Heart right ventricle (tissue), 16 donors: ENCODE results near the gene CCNL1. TPM values are rescaled to one million over a fixed set of nuclear protein-coding genes. Genes with fewer than 3 reads are reported as not detected.
A peak's percentile ranks its signal among the peaks of the same experiment; 100 is the strongest.

Source experiments
- ATAC-seq, 8 donors: fragments of 200-7000 bp; cut with Tn5 transposase; one replicate each; pipeline ENCODE4 v1.9.1; 2020; ENCODE audit warnings: mild to moderate bottlenecking in 8 of 8, moderate library complexity in 8 of 8, moderate number of reproducible peaks in 1 of 8
- DNase-seq, 2 donors: peaks; one replicate each; pipeline ENCODE4 v3.0.0-alpha.2; 2020
- H3K27ac ChIP-seq, 10 donors: fragments of 200-600 bp; sonication (generic) in 2 of 10; one replicate each; pipeline versions ENCODE4 v1.5.0 to v1.8.0; 2020 to 2022; ENCODE audit warnings: mild to moderate bottlenecking in 3 of 10
- H3K27me3 ChIP-seq, 7 donors: fragments of 200-600 bp; one replicate each; pipeline ENCODE4 v1.8.0; 2021 to 2022; ENCODE audit warnings: mild to moderate bottlenecking in 2 of 7
- H3K36me3 ChIP-seq, 9 donors: fragments of 200-600 bp; sonication (generic) in 1 of 9; one replicate each; pipeline versions ENCODE4 v1.5.0 to v1.8.0; 2020 to 2022; ENCODE audit warnings: mild to moderate bottlenecking in 2 of 9
- H3K4me1 ChIP-seq, 9 donors: fragments of 200-600 bp; sonication (generic) in 1 of 9; one replicate each; pipeline versions ENCODE4 v1.5.0 to v1.8.0; 2020 to 2022; ENCODE audit warnings: mild to moderate bottlenecking in 4 of 9
- H3K4me3 ChIP-seq, 10 donors: fragments of 200-600 bp; sonication (generic) in 2 of 10; one replicate each; pipeline versions ENCODE4 v1.5.0 to v1.8.0; 2020 to 2022; ENCODE audit warnings: mild to moderate bottlenecking in 7 of 10, moderate library complexity in 2 of 10
- H3K9me3 ChIP-seq, 11 donors: fragments of 200-600 bp in 10 of 11; sonication (generic) in 2 of 11; one replicate each; pipeline versions ENCODE4 v1.5.0 to v1.8.0; 2013 to 2022; ENCODE audit warnings: mild to moderate bottlenecking in 2 of 11, control low read depth in 1 of 11, moderate library complexity in 1 of 11
- CTCF ChIP-seq, 9 donors: fragments of 200-600 bp; sonication (generic) in 2 of 9; IDR thresholded peaks; one replicate each; pipeline versions ENCODE4 v1.5.0 to v1.8.0; 2021 to 2022; ENCODE audit warnings: antibody characterized with exemption in 9 of 9, mild to moderate bottlenecking in 5 of 9, moderate library complexity in 1 of 9
- WGBS, 2 donors: extraction: QIAGEN DNeasy Blood & Tissue Kit; methylation state at CpG; one replicate each; pipeline ENCODE4 v1.1.7; 2013; ENCODE audit warnings: inconsistent platforms in 1 of 2; 5-methylcytosine and 5-hydroxymethylcytosine counted together
- intact Hi-C, 10 donors: fragments of 100-400 bp; cut with DNase I; formaldehyde crosslinking; loops; one replicate each; pipeline versions ENCODE4 v1.11.1 to v1.14.2; 2022
- long read RNA-seq, 3 donors: library from polyadenylated mRNA; unstranded; transcript quantifications; one replicate each; pipeline ENCODE4 v2.0.0, GENCODE V29; 2020 to 2021
- polyA plus RNA-seq, 2 donors: library from polyadenylated mRNA; stranded (reverse); fragments of 200-250 nt; gene quantifications; one replicate each; pipeline ENCODE4 v1.2.3, GENCODE V29; 2013
- total RNA-seq, 10 donors: library from RNA; stranded (reverse); fragmentation: NEBNext Ultra II Directional in 3 of 10; extraction: Animal tissue kit (Norgen Biotek cat#: 25700) in 3 of 10; gene quantifications; one replicate each; pipeline versions ENCODE4 v1.2.1 to v1.2.4, GENCODE V29; 2021 to 2023
- donor health status: Arrhythmogenic right ventricular cardiomyopathy.
- donor health status: ischemic (EF 13 %, LVEDD 7.1; RV severe dilation, severe dysfunction).
- donor health status: healthy with polysubstance abuse.
- donor health status: DM: no; HTN: yes; CAD: no.
- donor health status: DM: no; HTN: no; CAD: no.
- donor health status: ischemic (EF 25% LVEDD 6.9; RV normal size, moderate dysfunction).
- donor health status: ischemic (EF 25% LVEDD 5.7; RV mildly dilated, moderate dysfunction).
- donor health status: healthy.
- donor health status: DM: yes; HTN: yes; CAD: no.
- donor health status: Ischemic cardiomyopathy.
- donor health status: ischemic (EF 35%, LVEDD 5.7; RV mildly dilated, moderate dysfunction).
- donor health status: nonischemic (EF 11% LVEDD 7.7; RV severe dilation, severe dysfunction).
- donor health status: DM: yes; HTN: yes; CAD: no.
- donor health status: PGD.
- donor health status: ischemic (EF 29% LVEDD 5.4; RV normal size, mild dysfunction).
- donor health status: nonischemic (EF 23%, LVEDD 6.1; RV moderate dilation, normal function).

Gene CCNL1
- total RNA-seq (10 to 100 TPM; 19.1 to 52.5 (median 24.7) TPM), polyA plus RNA-seq (10 to 100 TPM; 23.7 to 77.3 TPM)
- long read RNA-seq, donor 1, transcript CCNL1-202 (11 exons, 2,388 nt), result major isoform, 5 of 18 reads
- long read RNA-seq, donor 1, partial matches to known transcripts, result 3 of 18 reads
- long read RNA-seq, donor 1, other reads (novel, unspliced or antisense), result 10 of 18 reads
- long read RNA-seq, donor 2, full-length matches to known transcripts, result 8 of 22 reads
- long read RNA-seq, donor 2, partial matches to known transcripts, result 5 of 22 reads
- long read RNA-seq, donor 2, other reads (novel, unspliced or antisense), result 9 of 22 reads
- long read RNA-seq, donor 3, full-length matches to known transcripts, result 7 of 22 reads
- long read RNA-seq, donor 3, partial matches to known transcripts, result 7 of 22 reads
- long read RNA-seq, donor 3, other reads (novel, unspliced or antisense), result 8 of 22 reads

GRCh38 chr3:157159762-157160657, at the start of gene CCNL1:
Gene CCNL1, minus strand, starts transcription at chr3:157160147. Its CDS starts 53 bp downstream, at chr3:157160094.
- WGBS, 2 donors, result 0 to 1% methylated on average over 88 of the region's 88 CpGs

DNA sequence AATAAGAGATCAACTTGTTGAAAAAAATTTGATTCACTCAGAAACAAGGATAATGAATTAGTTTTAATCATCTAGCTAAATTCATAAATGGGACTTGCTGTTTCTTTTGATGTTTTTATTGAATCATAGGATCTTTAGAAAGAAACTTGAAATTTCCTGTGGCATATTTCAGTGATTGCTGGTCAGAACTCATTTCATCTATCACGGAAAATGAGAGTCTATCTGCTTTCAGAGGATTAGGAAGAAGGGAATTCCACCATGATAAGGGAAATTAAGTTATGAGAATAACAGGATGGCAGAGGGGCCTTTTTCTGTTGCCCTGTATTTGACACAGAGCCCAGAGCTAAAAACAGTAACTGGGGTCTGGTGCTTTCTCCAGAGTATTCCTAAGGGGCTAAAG, 44.9 kb upstream of the CCNL1 start:
- no peak overlapping the region for H3K27ac ChIP-seq
- no peak for TF ChIP-seq CTCF (IDR thresholded peaks at IDR 0.05)
- ATAC-seq, result no peak
- peaks cover 0 to 4% (median 0%) of the 10 kb centered on the region in 9 donors for H3K36me3 ChIP-seq
- DNase-seq, result no peak
- no peaks in the 10 kb centered on the region for H3K27me3 ChIP-seq
- intact Hi-C loops, result loop anchor here (1.0 to 10.0 kb wide), 11 partner anchors 34 to 367 kb away; no protein-coding TSS in a partner anchor
- no peaks in the 10 kb centered on the region for H3K9me3 ChIP-seq
- 68 to 83% methylated on average over 1 of the region's 1 CpG for WGBS, 2 donors
- H3K4me3 ChIP-seq, result no peak overlapping the region
- H3K4me1 ChIP-seq, result peaks cover 0 to 20% (median 8%) of the 10 kb centered on the region in 9 donors

More at GRCh38 chr3:157159762-157160657, at the start of gene CCNL1:
- peaks cover 0 to 40% (median 27%) of the 10 kb centered on the region in 9 donors for H3K36me3 ChIP-seq
- intact Hi-C loops, result loop anchor here in 7 of 10 donors (1.0 to 10.0 kb wide), 5 partner anchors 14 to 1485 kb away; partner anchors contain the start of gene GFM1 (in 1 of the 7)
- H3K4me1 ChIP-seq, result peaks cover 9 to 61% (median 51%) of the 10 kb centered on the region in 9 donors
- peak within 1 kb of the TSS; percentile 87 to 100 (median 96) for H3K4me3 ChIP-seq
- TF ChIP-seq CTCF (IDR thresholded peaks at IDR 0.05), result no peak
- no peaks in the 10 kb centered on the region for H3K27me3 ChIP-seq
- no peaks in the 10 kb centered on the region for H3K9me3 ChIP-seq
- peak within 1 kb of the TSS; percentile 97 to 100 (median 100) for H3K27ac ChIP-seq
- DNase-seq (peak; percentile 97), ATAC-seq (peak; percentile 93 to 97 (median 96))

DNA sequence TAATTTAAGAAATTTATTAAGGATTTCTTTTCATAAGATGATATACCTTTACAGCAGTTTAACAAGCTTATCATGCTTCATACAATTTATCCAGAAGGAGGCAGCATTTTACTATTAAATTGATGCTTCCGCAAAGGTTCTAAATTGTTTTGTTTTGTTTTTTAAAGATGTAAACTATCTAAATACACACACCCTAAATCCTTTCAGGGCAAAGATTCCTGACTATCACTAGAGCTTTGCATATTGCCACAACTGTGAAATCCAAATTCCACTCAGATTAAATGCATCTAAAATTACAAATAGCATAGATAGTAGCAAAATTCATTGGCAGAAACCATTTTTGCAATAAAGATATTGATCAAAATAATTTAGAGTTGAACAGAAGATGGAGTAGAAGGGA, 44.5 kb upstream of the CCNL1 start:
- H3K4me3 ChIP-seq, result no peak overlapping the region
- H3K4me1 ChIP-seq, result peaks cover 0 to 20% (median 8%) of the 10 kb centered on the region in 9 donors
- peaks cover 0 to 4% (median 0%) of the 10 kb centered on the region in 9 donors for H3K36me3 ChIP-seq
- no peak overlapping the region for H3K27ac ChIP-seq
- H3K9me3 ChIP-seq, result no peaks in the 10 kb centered on the region
- ATAC-seq (no peak), DNase-seq (no peak)
- 17 to 23% methylated on average over 1 of the region's 1 CpG for WGBS, 2 donors
- intact Hi-C loops, result loop anchor here in 7 of 10 donors (1.0 to 10.0 kb wide), 9 partner anchors 35 to 368 kb away; no protein-coding TSS in a partner anchor
- no peaks in the 10 kb centered on the region for H3K27me3 ChIP-seq
- peak; percentile 17 to 78 (median 66) for TF ChIP-seq CTCF (IDR thresholded peaks at IDR 0.05)
